PC-9 (cell line): Measurements from ENCODE around the gene NHLRC4. TPM values are rescaled to one million over a fixed set of nuclear protein-coding genes. Genes with fewer than 3 reads are reported as not detected.
A peak's percentile ranks its signal among the peaks of the same experiment; 100 is the strongest.

Experiments
- BruUV-seq: library from RNA; stranded (reverse); fragments of 400-500 nt; replicated peaks from 2 replicates; lab custom pipeline; 2021; lab: Mats Ljungman, UMichigan
- CTCF ChIA-PET: fragments of 300-600 bp; sonication (Branson Sonifier 250); formaldehyde crosslinking; loops from one replicate; lab custom pipeline; 2022; ENCODE audit warnings: antibody characterized with exemption; lab: Charles Lee
- POLR2A ChIA-PET: fragments of 300-600 bp; sonication (Branson Sonifier 250); formaldehyde crosslinking; loops from one replicate; lab custom pipeline; 2022; ENCODE audit warnings: antibody characterized with exemption; ENCODE audit not compliant: unreplicated experiment; lab: Charles Lee
- DNase-seq, 2 experiments: peaks; one replicate each; pipeline versions ENCODE4 v3.0.0 to v3.0.0-alpha.2; 2015 to 2022; ENCODE audit warnings: mixed read lengths in 1 of 2
- H2AFZ ChIP-seq: fragments of 200-600 bp; sonication (generic); 2 replicates; pipeline ENCODE4 v1.8.1; 2017; ENCODE audit warnings: antibody characterized with exemption
- H3F3A ChIP-seq: fragments of 200-600 bp; sonication (generic); 2 replicates; pipeline ENCODE4 v1.8.1; 2017; ENCODE audit warnings: antibody characterized with exemption, mild to moderate bottlenecking, low read depth; ENCODE audit not compliant: insufficient read depth
- H3K27ac ChIP-seq: fragments of 200-600 bp; sonication (generic); 2 replicates; pipeline ENCODE4 v1.6.1; 2016; ENCODE audit warnings: mixed run types
- H3K27me3 ChIP-seq: fragments of 200-600 bp; sonication (generic); 2 replicates; pipeline ENCODE4 v1.6.1; 2016; ENCODE audit warnings: low read depth, mixed run types; ENCODE audit not compliant: insufficient read depth
- H3K36me3 ChIP-seq: fragments of 200-600 bp; sonication (generic); 2 replicates; pipeline ENCODE4 v1.6.1; 2016; ENCODE audit warnings: low read depth, mixed run types
- H3K4me1 ChIP-seq: fragments of 200-600 bp; sonication (generic); replicated peaks from 2 replicates; pipeline ENCODE4 v1.6.1; 2016; ENCODE audit warnings: mixed run types; ENCODE audit not compliant: insufficient read depth
- H3K4me2 ChIP-seq: fragments of 200-600 bp; sonication (generic); 2 replicates; pipeline ENCODE4 v1.6.1; 2017; ENCODE audit warnings: mixed run types
- H3K4me3 ChIP-seq: fragments of 200-600 bp; sonication (generic); 2 replicates; pipeline ENCODE4 v1.6.1; 2016; ENCODE audit warnings: mixed run types
- H3K79me2 ChIP-seq: fragments of 200-600 bp; sonication (generic); 2 replicates; pipeline ENCODE4 v1.6.1; 2017; ENCODE audit warnings: low read depth, mixed run types
- H3K9me2 ChIP-seq: fragments of 200-600 bp; sonication (generic); 2 replicates; pipeline ENCODE4 v1.8.1; 2017; ENCODE audit warnings: mild to moderate bottlenecking; ENCODE audit not compliant: insufficient read depth
- H3K9me3 ChIP-seq: fragments of 200-600 bp; sonication (generic); 2 replicates; pipeline ENCODE4 v1.8.1; 2016; ENCODE audit warnings: low read depth; ENCODE audit not compliant: insufficient read depth
- H4K20me1 ChIP-seq: fragments of 200-600 bp; sonication (generic); 2 replicates; pipeline ENCODE4 v1.8.1; 2017; ENCODE audit not compliant: insufficient read depth
- EZH2 ChIP-seq: fragments of 200-600 bp; sonication (generic); IDR thresholded peaks from 2 replicates; pipeline ENCODE4 v1.8.0; 2017; ENCODE audit warnings: antibody characterized with exemption, low read depth
- intact Hi-C: fragments of 100-400 bp; cut with micrococcal nuclease; formaldehyde crosslinking; loops from one replicate; pipeline ENCODE4 v1.10.0; 2022; ENCODE audit not compliant: unreplicated experiment
- total RNA-seq: library from RNA; stranded (reverse); gene quantifications from 2 replicates; pipeline ENCODE4 v1.2.3, GENCODE V29; 2021
- TF ChIP-seq, protein P1 (sequence below): fragments of 200-600 bp; sonication (generic); conservative IDR thresholded peaks from 2 replicates; pipeline ENCODE4 v1.6.1; 2017; ENCODE audit warnings: mixed run types, antibody characterized with exemption, mild to moderate bottlenecking, moderate library complexity

The NHLRC4 gene
- total RNA-seq, 1 experiment from 2014 or later, result not detected

DNA sequence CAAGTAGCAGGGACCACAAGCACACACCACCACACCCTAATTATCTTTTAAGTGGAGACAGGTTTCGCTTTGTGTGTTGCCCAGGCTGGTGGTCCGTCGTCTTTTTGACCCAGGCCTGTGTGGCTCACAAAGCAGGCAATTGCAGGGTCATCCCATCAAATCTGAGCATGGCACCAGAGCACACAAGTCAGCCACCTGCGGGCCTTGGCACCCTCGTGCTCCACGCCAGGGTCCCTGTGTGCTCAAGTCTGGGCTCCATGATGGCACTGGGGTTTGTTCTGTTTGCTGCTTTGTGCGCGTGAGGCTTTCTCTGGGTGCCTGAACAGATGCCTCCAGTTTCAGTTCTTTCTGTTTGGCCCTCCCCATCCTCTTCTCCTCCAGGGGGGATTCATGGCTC is 41.7 kb upstream of the NHLRC4 start:
- DNase-seq, result no peak
- POLR2A ChIA-PET, result no interaction called here
- Histone ChIP-seq H3K4me3 (peak overlapping the region; percentile 72; the same call in 1 of the 2 replicates), H3K9me3 (no peaks in the 10 kb centered on the region), H3K27me3 (no peaks in the 10 kb centered on the region), H3K4me1 (peaks cover 32% of the 10 kb centered on the region), H3K4me2 (peak overlapping the region; percentile 100), H3K9me2 (no peaks in the 10 kb centered on the region), H3K36me3 (no peaks in the 10 kb centered on the region), H4K20me1 (peaks cover 44% of the 10 kb centered on the region), H2AFZ (no peak overlapping the region), H3K27ac (peak overlapping the region; percentile 78), H3F3A (peaks cover 41% of the 10 kb centered on the region), H3K79me2 (peaks cover 49% of the 10 kb centered on the region)
- CTCF ChIA-PET, result no interaction called here
- intact Hi-C loops, result loop anchor here (5.0 kb wide), 2 partner anchors 98 to 157 kb away; partner anchors contain the start of genes JMJD8, RAB11FIP3 and STUB1
- TF ChIP-seq, protein P1, sequence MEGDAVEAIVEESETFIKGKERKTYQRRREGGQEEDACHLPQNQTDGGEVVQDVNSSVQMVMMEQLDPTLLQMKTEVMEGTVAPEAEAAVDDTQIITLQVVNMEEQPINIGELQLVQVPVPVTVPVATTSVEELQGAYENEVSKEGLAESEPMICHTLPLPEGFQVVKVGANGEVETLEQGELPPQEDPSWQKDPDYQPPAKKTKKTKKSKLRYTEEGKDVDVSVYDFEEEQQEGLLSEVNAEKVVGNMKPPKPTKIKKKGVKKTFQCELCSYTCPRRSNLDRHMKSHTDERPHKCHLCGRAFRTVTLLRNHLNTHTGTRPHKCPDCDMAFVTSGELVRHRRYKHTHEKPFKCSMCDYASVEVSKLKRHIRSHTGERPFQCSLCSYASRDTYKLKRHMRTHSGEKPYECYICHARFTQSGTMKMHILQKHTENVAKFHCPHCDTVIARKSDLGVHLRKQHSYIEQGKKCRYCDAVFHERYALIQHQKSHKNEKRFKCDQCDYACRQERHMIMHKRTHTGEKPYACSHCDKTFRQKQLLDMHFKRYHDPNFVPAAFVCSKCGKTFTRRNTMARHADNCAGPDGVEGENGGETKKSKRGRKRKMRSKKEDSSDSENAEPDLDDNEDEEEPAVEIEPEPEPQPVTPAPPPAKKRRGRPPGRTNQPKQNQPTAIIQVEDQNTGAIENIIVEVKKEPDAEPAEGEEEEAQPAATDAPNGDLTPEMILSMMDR, result no peak
- TF ChIP-seq EZH2, result no peak
- no TSS peak for BruUV-seq

GRCh38 chr16:525520-526180 is 41.2 kb upstream of the NHLRC4 start:
- Histone ChIP-seq H3K27me3 (no peaks in the 10 kb centered on the region), H3K4me2 (peak overlapping the region; percentile 100), H3K36me3 (no peaks in the 10 kb centered on the region), H3K9me2 (no peaks in the 10 kb centered on the region), H3K9me3 (no peaks in the 10 kb centered on the region), H3K27ac (peak overlapping the region; percentile 78), H3K4me3 (peak overlapping the region; percentile 72), H3K4me1 (peaks cover 32% of the 10 kb centered on the region), H2AFZ (no peak overlapping the region), H3F3A (peaks cover 41% of the 10 kb centered on the region), H4K20me1 (peaks cover 50% of the 10 kb centered on the region), H3K79me2 (peaks cover 54% of the 10 kb centered on the region)
- POLR2A ChIA-PET, result interaction anchor here (0.6 to 0.7 kb wide), 3 partner anchors 9 to 1613 kb away, joined by 3 to 9 read pairs (median 5); partner anchors contain the start of genes POLR3K and SNRNP25
- intact Hi-C loops, result loop anchor here (2.0 to 5.0 kb wide), 3 partner anchors 98 to 157 kb away; partner anchors contain the start of genes JMJD8, RAB11FIP3, STUB1 and WDR90
- DNase-seq, result peak; percentile 80 to 93
- BruUV-seq, result no TSS peak
- TF ChIP-seq, protein P1, result no peak
- no peak for TF ChIP-seq EZH2
- CTCF ChIA-PET, result interaction anchor here (0.5 kb wide), 1 partner anchor 173 kb away, joined by 3 read pairs; no protein-coding TSS in a partner anchor

GRCh38 chr16:526181-527014 is 40.4 kb upstream of the NHLRC4 start:
- peak in 1 of 2 experiments; percentile 51 for DNase-seq
- H3K27ac ChIP-seq, result peak overlapping the region; percentile 78
- intact Hi-C loops, result loop anchor here (2.0 to 5.0 kb wide), 3 partner anchors 99 to 156 kb away; partner anchors contain the start of genes JMJD8, RAB11FIP3, STUB1 and WDR90
- ChIA-PET CTCF (interaction anchor here (0.5 to 0.6 kb wide), 2 partner anchors 173 to 200 kb away, joined by 3 read pairs; no protein-coding TSS in a partner anchor), POLR2A (interaction anchor here (0.6 to 1.1 kb wide), 9 partner anchors 8 to 1612 kb away, joined by 3 to 10 read pairs (median 5); partner anchors contain the start of genes METTL26, PIGQ, POLR3K and SNRNP25)
- peaks cover 32% of the 10 kb centered on the region for H3K4me1 ChIP-seq
- H2AFZ ChIP-seq, result peak overlapping the region; percentile 75; the same call in 1 of the 2 replicates
- BruUV-seq, result TSS peak; percentile 33
- peaks cover 62% of the 10 kb centered on the region for H3K79me2 ChIP-seq
- peaks cover 57% of the 10 kb centered on the region for H4K20me1 ChIP-seq
- no peaks in the 10 kb centered on the region for H3K36me3 ChIP-seq
- TF ChIP-seq, protein P1, result no peak
- no peak for TF ChIP-seq EZH2
- no peaks in the 10 kb centered on the region for H3K9me2 ChIP-seq
- H3F3A ChIP-seq, result peaks cover 41% of the 10 kb centered on the region
- H3K9me3 ChIP-seq, result no peaks in the 10 kb centered on the region
- peak overlapping the region; percentile 72 for H3K4me3 ChIP-seq
- H3K4me2 ChIP-seq, result peak overlapping the region; percentile 100
- H3K27me3 ChIP-seq, result no peaks in the 10 kb centered on the region
